HG03139 (cell line): ENCODE data around the gene PRKCG.

ENCODE experiments used
- ATAC-seq: cut with Tn5 transposase; IDR thresholded peaks from one replicate; pipeline ENCODE4 v1.9.1; 2021; ENCODE audit not compliant: unreplicated experiment

Gene PRKCG

DNA sequence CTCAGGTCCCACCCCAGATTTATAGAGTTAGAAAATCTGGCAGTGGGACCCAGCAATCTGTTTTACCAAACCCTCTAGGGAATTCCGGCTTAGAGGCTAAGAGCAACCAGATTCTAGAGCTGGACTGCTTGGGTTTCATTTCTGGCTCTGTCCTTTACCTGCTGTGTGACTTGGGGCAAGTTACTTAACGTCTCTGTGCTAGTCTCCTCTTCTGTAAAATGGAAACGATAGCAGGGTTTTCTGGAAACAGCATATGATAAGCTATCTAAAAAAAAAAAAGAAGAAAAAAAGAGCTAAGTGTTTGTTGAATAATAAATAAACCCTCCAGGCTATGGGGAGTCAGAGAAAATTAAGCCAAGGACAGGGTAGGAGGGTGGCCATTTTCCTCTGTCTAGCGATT lies 15.5 kb downstream of the PRKCG start:
- no peak for ATAC-seq

DNA sequence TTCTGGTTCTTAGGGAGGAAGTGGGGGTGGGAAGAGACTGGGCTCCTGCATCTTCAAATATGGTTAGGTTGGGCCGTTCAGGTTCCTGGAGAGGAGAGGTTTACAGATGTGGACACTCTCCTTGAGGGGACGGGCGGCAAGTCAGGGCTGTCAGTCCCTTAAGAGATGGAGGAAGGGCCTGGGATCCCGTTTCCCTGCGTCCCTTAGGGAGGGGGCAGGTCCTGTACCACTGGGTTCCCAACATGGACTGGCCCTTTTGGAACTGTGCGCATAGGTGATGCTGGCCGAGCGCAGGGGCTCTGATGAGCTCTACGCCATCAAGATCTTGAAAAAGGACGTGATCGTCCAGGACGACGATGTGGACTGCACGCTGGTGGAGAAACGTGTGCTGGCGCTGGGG lies 16.2 kb downstream of the PRKCG start:
- no peak for ATAC-seq

DNA sequence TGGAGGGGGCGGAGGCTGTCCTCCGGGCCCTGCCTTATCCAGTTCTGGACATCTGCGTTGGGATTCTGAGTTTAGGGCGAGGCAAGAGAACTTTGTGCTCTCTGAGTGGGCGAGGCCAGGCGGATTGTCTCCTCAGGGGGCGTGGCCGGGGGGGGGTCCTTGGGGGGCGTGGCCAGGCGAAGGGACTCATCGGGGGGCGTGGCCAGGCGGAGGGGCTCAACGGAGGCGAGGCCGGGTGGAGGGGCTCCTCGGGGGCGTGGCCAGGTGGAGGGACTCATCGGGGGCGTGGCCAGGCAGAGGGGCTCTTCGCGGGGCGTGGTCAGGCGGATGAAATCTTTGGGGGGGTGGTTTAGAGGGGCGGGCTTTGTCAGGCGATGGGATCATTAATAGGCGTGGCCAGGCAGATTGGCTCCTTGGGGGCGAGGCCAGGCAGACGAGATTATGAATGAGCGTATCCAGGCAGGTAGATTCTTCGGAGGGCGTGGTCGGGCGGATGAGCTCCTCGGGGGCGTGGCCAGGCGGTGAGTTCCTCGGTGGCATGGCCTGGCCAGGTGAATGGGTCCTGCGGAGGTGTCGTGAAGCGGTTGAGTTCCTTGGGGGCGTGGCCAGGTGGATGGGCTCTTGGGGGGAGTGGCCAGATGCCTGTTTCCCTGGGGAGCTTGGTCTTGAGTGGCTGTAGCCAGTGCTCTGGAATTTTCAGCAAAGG lies 16.8 kb downstream of the PRKCG start:
- ATAC-seq: no peak

DNA sequence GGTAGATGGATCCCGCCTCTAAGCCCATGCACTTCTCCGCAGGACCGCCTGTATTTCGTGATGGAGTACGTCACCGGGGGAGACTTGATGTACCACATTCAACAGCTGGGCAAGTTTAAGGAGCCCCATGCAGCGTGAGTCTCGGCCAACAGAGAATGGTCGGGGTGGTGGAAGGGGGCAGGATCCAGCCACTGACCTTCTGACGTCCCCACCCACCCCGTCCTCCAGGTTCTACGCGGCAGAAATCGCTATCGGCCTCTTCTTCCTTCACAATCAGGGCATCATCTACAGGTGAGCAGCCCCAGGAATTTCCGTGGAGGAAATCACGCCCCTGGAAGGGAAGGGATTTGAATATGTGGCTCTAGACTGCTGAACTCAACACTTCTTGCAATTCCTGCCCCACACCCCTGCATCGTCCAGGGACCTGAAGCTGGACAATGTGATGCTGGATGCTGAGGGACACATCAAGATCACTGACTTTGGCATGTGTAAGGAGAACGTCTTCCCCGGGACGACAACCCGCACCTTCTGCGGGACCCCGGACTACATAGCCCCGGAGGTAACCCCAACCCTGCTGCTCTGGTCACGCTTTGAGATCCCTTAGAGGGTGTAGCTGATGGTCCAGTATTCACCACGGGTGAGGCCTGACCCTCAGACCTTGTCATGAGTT lies 18.3 kb downstream of the PRKCG start:
- no peak for ATAC-seq

DNA sequence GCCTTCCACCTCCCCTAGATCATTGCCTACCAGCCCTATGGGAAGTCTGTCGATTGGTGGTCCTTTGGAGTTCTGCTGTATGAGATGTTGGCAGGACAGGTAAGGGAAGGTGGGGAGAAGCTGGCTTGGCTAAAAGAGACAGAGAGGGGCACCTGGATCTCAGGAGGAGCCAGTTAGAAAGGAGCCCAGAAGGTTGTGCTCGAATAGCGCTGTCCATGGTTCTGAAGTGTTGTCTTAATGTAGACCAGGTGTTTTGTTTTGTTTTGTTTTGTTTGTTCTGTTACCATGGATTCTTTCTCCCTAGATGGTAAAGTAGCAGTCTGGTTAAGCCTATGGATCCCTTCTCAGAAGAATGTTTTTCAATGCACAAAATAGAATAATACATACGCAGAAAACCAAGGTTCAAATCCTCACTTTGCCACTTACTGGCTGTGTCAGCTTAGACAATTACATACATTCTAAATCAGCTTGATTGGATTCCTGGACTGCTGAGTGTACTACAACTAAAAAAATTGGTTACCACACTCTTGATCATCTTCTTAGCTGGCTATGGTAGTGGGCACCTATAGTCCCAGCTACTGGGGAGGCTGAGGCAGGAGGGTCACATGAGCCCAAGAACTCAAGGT lies 21.2 kb downstream of the PRKCG start:
- no peak for ATAC-seq

DNA sequence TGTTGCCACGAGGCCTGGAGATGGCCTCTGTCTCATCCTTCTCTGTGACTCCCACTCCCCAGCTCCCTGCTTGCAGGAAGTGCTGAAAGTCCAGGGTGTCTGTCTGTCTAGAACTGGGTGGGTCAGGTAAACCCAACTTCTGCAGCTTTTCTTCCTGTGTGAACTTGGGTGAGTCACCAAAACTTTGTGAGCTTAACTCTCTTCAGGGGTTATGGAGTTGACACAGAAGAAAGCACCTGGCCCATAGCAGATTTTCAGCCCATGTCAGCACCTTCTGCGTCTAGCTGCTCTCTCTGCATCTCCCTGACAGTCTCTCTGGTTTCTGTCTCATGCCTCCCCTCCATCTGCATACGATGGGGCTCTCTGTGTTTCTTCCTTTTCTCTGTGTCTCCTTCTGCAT lies 22.9 kb downstream of the PRKCG start:
- ATAC-seq: no peak

DNA sequence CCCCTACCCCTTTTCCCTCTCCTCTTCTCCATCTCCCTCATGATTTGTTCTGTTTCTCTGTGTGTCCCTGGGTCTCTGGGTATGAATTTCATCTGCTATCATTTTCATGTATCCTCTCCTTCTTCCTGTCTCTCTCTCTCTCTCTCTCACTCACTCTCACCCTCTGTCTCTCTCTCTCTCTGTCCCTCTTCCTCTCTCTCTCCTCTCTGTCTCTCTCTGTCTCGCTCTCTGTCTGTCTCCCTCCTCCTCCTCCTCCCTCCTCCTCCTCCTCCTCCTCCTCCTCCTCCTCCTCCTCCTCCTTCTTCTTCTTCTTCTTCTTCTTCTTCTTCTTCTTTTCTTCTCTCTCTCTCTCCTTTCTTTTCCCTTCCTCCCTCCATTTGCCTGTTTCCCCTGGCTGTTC lies 23.8 kb downstream of the PRKCG start:
- no peak for ATAC-seq

DNA sequence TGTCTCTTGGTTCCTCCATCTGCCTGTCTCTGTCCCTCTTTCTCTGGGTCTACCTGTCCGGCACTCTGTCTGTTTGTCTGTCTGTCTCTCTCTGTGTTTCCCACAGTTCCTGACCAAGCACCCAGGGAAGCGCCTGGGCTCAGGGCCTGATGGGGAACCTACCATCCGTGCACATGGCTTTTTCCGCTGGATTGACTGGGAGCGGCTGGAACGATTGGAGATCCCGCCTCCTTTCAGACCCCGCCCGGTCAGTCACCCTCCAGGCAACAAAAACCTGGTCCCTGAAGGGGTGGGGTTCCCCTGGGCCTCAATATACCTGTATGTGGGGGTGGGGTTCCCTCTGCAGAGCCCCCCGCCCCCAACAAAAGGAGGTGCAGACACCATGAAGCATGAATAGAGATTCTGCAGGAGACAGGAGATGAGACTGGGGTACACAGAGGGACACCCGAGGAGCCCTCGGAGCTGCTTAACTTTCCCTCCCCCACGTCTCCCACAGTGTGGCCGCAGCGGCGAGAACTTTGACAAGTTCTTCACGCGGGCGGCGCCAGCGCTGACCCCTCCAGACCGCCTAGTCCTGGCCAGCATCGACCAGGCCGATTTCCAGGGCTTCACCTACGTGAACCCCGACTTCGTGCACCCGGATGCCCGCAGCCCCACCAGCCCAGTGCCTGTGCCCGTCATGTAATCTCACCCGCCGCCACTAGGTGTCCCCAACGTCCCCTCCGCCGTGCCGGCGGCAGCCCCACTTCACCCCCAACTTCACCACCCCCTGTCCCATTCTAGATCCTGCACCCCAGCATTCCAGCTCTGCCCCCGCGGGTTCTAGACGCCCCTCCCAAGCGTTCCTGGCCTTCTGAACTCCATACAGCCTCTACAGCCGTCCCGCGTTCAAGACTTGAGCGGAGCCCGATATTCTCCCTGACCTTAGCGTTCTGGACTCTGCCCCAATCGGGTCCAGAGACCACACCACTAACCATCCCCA lies 24.5 kb downstream of the PRKCG start:
- no peak for ATAC-seq

DNA sequence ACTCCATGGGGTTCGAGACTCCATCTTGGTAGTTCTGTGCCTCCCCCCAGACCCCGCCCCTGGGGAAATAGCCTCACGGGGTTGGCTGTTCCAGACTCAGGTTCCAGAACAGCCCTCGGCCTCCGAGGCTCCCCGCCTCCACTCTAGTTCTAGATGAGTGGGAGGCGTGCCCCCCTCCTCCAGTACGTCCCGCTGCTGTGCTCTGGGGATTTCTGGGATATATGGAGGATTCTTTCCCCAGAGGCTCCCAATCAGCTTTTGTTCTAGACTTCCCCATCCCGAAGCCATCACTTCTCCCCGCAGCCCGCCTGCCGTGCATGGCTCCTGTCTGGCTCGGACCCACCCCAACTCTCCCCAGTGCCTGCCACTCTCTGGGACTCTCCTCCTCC lies 25.2 kb downstream of the PRKCG start:
- ATAC-seq: no peak

DNA sequence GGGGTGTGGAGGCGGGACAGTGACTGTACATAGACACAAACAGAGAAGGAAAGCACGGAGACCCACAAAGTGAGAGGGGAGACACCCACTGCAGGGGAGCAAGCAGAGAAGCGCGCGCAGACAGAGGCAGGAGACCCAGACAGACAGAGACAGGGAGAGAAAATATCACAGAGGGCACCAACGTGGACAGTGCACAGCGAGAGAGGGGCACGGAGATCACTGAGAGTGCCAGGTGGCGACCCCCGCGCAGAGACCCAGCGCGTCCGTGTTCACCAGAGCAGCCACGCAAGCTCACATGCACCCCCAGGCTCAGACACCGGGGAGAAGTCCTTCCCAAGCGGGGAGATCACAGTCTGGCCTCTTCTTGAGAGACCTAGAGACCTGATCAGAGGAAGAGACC lies 25.7 kb downstream of the PRKCG start:
- ATAC-seq: no peak

DNA sequence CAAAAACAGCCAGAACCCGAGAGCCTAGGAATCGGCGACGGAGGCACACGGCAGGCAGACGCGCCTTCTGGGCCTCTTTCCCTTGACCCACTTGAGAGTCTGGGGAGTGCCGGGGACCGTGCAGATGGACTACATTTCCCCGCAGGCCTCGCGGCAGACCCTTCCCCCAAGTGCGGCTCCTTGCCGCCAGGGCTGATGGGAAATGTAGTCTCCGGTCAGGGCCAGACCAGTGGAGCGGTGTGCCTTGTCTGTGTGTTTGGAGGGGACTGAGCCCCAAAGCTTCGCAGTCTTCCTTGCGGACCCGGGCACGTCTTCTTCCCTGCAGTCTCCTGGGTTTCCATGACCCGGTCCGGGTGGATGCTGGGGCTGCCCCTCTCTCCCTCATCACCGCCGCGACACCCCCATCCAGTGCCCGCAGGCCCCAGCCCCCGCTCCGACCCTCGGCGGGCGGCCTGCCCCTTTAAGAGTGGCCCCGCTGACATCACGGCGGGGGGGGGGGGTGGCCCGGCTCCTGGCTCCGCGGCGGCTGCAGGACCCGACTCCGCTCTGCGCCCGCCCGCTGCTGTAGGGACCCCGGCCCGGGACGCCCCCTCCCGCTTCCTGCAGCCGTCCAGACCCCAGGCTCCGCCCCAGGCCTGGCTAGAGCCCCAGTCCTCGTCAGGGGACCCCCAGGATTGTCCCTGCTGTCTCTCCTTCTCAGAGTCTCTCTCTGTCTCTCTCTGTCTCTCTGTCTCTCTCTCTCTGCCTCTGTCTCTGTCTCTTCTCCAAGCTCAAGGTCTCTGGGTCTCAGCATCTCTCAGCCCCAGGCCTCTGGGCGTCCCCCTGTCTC lies 26.3 kb downstream of the PRKCG start:
- no peak for ATAC-seq

DNA sequence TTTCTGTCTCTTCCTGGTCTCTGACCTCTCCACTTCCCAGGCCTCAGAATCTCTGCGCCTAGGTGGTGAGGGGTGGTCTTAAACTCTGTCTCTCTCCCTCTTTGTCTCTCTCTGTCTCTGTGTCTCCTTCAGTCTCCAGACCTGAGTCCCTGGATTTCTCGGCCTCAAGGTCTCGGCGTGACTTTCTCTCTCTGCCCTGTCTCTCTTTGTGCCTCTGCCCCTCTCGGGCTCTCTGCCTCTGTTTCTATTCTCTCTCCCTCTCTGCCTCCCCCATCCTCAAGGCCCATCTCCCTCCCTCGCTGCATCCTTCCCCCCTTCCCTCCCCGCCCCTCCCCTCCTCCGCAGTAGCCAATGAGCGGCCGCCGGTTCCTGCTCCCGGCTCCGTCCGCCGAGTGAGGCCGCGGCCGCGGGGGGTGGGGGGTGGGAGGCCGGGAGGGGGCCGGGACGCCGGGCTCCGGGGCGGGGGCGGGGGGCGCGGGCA lies 27.0 kb downstream of the PRKCG start, which contains the start of gene CACNG7:
Gene CACNG7, plus strand, starts transcription at position 344 of the 481 bp plus-strand sequence. CDS start 3,554 bp downstream, outside the sequence.
- no peak for ATAC-seq

DNA sequence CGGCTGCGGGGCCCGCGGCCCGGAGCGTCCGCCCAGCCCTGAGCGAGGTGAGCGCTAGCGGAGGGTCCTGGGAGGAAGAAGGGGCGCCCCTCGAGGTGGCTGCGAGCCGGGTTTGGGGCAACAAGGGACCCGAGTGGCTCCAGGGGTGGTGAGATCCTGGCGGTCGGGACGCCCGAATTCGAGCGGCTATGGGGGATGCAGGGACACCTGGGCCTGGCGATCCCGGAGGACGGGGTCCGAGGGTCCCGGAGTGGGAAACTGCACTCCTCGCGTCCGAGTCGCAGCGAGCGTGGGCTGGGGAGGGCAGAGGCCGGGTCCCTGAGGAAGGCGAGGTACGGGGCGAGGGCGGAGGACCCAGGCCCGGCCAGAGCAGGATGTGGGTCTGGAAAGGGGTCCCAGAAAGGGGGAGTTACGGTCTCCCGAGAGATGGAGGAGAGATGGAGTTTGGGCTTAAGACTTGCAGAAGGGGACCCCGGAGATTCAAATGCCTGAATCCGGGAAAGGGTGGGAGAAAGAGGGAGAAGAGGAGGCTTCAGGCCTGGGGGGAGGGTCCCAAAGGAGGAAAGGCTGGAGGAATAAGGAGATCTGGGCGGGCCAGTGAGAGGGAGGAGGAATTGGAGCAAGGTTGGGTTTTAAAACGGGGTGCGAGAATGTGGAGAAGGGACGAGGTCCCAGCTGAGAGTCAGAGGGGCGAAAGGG lies 27.6 kb downstream of the PRKCG start:
- no peak for ATAC-seq

DNA sequence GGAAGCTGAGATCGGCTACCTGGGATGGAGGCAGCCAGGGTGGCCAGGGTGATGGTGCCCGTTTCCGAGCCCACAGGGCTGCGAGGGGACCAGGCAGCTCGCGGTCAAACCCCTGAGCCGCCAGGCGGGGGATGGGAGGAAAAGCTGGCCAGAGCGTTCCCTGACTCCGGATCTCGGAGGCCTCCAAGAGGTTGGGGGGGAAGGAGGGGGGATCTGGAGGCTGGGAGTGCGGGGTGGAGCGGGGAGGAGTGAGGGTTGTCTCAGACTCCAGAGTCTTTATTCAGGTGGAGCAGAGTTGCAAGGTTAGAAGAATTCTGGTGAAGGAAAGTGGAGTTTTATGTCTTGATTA lies 28.1 kb downstream of the PRKCG start:
- no peak for ATAC-seq

DNA sequence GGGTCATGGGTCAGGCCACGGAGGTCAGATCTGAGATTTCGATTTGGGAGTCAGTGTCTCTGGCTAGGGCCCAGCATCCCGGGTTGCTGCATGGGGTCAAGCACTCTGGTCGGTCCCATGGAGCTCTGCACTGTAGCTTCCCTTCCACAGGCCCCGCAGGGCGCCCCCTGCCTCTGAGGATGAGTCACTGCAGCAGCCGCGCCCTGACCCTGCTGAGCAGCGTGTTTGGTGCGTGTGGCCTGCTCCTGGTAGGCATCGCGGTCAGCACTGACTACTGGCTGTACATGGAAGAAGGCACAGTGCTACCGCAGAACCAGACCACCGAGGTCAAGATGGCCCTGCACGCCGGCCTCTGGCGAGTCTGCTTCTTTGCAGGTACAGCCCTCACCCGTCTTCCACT lies 30.7 kb downstream of the PRKCG start:
- ATAC-seq: no peak

DNA sequence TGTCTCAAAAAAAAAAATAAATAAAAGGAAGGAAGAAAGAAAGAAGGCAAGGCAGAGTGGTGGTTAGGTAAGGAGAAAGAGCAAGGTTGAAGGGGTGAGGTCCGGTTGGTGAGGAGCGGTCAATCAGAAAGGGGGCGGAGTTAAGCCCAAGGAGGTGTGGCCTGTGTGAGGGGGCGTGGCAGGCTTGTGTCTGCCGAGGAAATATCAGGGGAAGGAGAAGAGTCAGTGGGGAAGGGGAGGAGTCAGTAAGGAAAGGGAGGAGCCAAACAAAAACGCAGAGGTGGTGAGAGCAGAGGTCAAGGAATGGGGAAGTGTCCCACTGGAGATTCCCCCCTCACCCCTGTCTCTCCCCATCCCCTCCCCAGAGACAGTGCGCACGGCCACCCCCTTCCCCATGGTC lies 33.0 kb downstream of the PRKCG start:
- no peak for ATAC-seq

DNA sequence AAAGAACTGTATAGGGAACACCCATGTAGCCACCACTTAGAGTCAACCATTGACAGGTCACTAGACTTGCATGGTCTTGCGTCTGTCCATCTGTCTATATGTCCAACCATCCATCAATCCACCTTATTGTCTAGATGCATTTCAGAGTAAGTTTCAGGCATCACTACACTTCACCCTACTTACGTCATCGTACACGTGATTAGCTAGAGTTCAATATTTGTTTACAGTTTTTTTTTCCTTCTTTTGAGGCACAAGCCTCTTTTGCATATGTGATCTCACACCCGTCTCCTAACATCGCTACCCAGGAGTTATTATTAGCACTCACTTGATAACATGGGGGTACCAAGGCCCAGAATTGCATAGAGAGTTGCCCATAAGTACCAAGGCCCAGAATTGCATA lies 34.0 kb downstream of the PRKCG start:
- ATAC-seq: no peak

DNA sequence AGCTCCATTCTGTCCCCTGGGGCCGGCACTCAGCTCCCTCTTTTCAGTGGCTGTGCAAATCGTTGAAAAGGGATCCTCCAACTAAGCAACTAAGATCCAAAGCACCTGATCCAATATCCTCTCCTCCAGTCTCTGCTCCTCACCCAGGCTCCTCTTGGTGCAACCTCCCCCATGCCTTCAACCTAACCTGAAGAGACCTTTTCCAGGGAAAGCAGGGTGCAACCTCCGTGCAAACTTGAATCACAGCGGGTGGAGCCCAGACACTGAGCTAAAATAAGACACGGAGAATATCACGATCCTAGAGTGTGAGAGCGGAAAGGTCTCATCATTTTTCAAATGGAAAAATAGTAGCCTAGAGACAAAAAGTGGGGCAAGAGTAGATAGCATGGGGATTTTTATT lies 35.4 kb downstream of the PRKCG start:
- ATAC-seq: no peak

DNA sequence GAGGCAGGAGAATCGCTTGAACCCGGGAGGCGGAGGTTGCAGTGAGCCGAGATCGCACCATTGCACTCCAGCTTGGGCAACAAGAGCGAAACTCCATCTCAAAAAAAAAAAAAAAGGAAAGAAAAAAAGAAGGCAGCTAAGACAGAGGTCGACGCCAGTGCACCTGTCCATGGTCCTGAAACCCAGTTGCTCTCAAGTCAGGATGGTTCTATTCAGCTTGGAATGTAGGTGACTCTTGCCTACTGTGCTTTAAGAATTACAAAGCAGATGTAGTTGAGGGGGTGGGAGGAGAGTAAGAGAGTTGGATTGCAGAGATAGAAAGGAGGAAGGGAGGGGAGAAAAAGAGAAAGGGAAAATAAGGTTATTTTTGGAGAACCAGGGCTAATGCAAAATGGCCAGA lies 45.7 kb downstream of the PRKCG start:
- ATAC-seq: no peak

DNA sequence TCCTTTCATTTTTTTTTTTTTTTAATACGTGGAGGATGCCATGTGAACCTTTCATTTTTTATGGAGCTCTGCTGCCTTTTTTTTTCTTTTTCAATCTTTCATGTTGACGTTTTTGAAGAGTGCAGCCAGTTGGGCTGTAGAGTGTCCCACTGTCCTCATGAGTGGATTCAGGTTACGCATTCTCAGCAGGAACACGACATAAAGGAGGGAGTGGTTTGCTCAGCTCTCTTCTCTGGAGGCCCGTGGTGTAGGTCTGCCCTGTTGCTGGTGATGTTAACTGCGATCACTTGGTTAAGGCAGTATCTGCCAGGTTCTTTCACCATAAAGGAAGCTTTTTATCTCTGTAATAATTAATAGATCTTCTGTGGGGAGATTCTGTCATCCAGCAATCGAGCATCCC lies 54.0 kb downstream of the PRKCG start:
- ATAC-seq: no peak
